GM18508 (cell line): Measurements from ENCODE around the gene GPR137.

ENCODE experiments used
- ATAC-seq: cut with Tn5 transposase; IDR thresholded peaks from one replicate; pipeline ENCODE4 v1.9.1; 2021; ENCODE audit warnings: moderate number of reproducible peaks; ENCODE audit not compliant: insufficient read depth, unreplicated experiment

GPR137 gene

DNA sequence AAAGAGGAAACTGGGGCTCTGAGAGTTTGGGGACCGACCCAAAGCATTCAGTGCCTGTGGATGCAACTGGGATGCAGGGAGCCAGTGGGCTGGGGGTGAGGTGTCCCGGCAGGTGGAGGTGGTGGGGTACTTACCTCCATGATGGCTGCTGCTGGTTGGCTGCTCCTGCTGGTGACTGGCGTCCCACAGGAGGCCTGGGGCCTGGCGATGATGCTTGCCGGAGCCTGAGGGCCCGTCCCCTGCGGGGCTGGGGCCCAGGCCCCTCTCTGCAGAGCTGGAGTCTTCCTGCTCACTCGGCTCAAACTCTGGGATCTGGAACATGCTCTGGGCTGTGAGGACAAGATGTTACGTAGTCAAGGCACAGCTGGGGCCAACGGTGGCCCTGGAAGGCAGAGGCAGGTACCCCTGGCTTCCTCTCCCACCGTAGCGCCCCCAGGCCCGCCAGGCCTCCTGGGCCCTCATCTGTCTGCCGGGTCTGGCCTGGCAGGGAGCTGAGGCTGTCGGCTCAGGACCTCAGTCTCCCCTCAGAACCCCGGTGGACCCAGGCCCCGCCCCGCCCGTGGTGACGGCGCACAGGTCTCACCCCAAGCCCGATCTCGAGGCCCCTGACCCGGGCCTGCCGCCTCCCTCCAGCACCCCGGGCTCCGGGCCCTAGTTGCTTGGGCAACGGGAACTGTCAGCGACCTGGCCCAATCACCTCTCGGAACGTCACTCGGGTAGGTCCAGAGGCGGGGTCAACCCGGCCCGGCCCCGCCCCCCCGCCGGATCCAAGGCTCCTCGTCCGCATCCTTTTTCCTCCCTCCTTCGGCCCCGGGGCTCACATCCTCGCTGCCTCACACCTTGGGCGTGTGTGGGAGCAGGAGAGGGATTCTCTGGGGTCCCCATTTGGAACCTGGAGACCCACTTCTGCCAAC lies 1.3 kb upstream of the GPR137 start, which contains the start of gene BAD:
TSS of gene BAD (minus strand) at position 618 of the 914 bp plus-strand sequence. CDS start at position 321, 297 bp downstream.
- no peak for ATAC-seq

DNA sequence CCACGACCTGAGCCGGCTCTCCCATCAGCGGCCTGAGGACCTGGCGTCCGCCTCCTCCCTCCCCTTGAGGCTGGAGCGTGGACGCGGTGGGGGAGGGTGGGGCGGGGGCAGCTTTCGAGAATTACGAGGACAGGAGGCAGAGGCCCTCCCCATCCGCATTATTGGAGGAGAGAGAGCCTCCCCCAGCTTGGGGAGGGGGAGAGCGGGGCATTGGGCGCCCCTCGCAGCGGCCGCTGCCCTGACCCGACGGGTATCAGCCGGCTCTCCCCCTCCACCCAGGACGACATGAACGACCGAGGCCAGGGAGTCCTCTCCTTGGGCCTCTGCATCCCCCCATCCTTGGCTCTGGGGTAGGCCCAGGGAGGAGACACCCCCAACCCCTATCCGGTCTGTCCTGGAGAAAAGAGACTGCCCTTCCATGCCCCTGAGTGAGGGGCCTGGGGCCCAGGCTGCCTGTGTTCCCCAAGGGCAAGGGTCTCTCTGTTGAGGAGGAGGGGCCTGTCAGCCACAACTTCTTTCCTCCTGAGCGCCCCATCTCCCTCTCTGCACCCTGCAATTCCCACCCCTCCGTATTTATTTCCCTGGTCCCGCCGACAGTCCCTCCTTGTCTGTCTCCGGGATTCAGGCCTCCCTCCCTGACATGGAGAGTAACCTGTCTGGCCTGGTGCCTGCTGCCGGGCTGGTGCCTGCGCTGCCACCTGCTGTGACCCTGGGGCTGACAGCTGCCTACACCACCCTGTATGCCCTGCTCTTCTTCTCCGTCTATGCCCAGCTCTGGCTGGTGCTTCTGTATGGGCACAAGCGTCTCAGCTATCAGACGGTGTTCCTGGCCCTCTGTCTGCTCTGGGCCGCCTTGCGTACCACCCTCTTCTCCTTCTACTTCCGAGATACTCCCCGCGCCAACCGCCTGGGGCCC lies 495 bp downstream of the GPR137 start:
- ATAC-seq: no peak

DNA sequence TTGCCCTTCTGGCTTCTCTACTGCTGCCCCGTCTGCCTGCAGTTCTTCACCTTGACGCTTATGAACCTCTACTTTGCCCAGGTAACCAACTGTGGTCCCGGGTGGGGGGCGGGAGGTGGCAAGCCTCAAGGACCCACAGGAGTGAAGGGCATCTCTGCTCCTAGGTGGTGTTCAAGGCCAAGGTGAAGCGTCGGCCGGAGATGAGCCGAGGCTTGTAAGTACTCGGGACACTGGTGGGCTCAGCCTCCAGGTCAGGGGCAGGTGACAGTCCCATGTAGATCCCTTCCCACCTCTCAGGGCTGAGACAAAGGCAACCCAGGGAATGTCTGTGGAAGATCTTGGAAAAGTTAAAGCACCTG lies 1.1 kb downstream of the GPR137 start:
- ATAC-seq: no peak

DNA sequence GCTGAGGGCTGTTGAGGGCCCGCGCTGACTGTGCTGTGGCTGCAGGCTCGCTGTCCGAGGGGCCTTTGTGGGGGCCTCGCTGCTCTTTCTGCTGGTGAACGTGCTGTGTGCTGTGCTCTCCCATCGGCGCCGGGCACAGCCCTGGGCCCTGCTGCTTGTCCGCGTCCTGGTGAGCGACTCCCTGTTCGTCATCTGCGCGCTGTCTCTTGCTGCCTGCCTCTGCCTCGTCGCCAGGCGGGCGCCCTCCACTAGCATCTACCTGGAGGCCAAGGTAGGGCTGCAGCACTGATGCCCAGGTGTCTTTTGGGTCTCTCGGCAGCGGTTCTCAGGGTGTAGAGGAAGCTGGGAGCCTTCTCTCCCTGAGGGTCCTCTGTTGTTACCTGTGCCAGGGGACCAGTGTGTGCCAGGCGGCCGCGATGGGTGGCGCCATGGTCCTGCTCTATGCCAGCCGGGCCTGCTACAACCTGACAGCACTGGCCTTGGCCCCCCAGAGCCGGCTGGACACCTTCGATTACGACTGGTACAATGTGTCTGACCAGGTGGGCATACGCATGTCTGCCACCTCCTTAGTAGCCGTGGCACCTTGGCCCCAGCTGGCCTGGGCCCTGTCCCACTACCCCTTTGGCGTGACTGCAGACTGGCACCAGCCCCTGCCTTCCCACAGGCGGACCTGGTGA lies 2.2 kb downstream of the GPR137 start:
- ATAC-seq: no peak

DNA sequence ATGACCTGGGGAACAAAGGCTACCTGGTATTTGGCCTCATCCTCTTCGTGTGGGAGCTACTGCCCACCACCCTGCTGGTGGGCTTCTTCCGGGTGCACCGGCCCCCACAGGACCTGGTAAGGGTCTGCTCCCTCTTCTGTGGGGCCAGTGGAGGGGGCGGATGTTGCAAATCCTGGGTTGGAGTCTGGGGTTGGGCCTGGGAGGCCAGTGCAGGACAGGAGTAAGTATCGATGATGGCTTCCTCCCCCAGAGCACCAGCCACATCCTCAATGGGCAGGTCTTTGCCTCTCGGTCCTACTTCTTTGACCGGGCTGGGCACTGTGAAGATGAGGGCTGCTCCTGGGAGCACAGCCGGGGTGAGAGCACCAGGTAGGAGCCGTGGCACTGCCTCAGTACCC lies 2.7 kb downstream of the GPR137 start:
- no peak for ATAC-seq

DNA sequence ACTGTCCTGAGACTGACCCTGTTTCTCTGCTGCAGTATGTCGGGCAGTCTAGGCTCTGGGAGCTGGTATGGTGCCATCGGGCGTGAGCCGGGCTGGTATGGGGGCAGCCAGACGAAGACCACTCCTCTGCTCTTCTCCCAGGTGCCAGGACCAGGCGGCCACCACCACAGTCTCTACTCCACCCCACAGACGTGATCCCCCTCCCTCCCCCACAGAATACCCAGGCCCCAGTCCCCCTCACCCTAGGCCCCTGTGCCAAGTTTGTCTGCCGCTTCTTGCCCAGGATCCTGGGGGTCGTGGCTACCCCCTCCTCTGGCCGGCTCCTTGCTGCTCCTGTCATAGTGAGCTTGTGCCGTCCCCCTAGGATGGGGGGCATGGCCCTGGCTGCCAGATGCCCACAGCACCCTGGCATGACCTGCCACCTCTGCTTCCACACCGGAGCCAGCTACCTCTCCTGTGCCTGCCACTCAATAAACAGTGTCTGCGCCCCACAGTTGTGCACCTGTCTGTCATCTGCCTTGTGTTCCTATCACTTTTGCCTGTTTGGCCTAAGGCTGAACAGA lies 3.4 kb downstream of the GPR137 start:
- no peak for ATAC-seq

DNA sequence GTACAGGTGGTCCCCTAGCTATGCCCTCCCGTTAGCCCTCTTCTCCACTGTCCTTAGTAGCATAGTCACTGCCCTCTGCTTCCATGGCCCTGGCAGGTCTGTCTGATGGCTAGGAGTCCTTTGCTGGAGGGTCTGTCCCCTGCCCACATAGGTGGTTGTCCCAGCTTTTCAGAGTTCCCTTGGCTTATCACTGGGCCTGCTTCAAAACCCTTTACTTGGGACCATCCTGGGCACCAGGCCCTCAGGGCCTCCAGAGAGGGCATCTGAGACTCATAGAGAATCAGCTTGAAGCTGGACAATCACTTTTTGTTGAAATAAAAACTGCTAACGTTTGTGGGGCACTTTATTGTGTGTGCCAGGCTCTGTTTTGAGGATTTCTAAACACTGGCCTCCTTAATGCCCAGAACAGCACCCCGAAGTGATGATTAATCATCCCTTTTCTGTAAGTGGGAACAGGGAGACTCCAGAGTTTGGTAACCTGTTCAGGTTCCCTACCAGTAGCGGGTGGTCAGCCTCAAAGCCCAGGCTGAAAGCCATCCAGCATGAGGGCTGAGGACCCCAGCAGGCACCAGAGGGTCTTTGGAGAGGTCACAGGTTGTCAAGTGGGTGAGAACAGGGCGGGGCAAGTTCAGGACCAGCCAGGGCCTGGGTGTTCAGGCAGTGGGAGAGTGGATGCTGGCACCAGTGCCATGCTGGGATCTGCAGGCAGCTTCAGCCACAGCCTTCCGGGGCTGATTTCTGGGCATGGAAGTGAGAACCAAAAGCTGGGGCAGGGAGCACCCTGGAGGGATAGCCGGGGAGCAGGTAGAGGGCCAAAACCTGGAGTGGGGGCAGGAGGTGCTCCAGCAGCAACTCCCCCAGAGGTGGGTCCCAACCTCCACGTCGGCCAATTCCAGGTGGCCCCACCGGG lies 5.0 kb downstream of the GPR137 start:
- no peak for ATAC-seq

DNA sequence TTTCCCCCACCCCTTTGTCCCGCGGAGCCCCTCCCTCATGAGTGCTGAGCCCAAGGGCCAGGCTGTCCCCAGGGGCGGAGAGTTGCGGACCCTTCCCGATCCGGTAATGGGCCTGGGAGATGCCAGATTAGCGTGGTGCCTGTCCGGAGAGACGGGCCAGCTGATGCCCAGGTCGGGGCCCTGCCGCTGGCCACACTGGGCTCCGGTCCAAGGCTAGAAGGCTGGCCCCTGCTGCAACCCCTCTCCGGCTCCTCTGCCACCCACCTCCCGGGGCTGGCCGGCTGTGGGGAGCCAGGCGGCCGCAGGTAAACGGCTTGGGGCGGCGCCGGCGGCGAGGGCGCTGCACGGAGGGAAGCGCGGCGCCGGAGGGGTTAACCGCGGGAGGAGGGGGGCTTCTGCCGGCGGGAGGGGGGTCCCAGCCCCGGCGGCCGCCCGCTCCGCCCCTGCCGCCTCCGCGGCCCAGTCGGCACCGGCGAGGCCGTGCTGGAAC lies 5.7 kb downstream of the GPR137 start, which contains the start of gene KCNK4:
TSS of gene KCNK4 (plus strand) at position 41 of the 490 bp plus-strand sequence. CDS start 1,717 bp downstream, outside the sequence.
- ATAC-seq: no peak

DNA sequence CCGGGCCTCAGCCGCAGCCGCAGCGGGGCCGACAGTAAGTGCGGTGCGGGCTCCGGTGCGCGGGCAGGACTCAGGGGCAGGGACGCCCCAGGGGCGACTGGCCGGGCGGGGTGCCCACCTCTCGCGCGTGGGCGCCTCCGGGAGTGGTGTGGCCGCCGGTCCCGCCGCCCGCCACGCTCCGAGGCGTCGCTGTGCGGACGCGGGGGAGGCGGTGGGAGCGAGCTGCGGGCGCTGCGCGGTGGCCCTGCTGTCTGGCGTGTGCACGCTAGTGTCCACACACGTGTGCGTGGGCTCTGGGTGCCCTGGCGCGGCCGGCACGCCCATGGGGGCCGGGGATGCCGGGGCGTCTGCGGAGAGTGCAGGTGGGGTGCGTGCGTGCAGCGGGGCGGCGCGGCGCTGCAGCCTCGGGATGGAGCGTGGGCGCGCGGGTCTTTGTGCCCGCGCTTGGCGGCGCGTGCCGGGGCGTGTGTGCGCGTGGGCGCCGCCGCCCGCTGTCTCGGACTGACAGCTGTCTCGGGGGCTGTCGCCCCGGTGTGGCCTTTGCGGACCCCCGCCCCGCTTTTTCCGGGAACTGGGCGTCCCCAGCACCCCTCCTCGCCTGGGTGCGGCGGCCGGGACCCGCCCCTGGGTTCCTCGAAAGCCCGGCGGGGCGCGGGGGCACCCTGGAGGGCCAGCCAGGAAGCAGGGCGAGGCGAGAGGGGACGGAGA lies 6.3 kb downstream of the GPR137 start:
- ATAC-seq: no peak

DNA sequence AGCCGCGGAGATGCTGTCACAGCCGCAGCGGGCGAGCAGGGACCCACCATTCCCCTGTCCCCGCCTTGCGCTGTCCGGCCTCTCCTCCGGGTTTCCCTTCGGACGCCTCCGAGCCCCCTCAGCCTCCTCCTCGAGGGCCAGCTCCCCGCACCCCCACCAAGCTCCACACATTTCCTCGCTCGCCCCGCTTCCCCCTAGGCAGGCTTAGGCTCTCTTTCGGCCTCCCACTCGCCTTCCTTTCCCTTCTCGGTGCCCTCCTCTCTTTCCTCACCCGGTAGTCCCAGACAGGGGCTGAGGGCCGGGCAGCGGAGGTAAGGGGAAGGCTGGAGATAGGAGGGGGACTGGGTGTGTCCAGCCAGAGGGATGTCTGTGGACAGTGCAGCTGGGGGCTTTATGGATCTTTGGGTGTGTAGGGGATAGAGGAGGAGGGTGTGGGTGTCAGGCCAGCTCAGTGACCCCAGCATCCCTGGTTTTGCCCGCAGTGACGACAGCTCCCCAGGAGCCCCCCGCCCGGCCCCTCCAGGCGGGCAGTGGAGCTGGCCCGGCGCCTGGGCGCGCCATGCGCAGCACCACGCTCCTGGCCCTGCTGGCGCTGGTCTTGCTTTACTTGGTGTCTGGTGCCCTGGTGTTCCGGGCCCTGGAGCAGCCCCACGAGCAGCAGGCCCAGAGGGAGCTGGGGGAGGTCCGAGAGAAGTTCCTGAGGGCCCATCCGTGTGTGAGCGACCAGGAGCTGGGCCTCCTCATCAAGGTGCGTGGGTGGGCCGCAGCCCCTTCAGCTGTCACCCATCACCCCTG lies 7.0 kb downstream of the GPR137 start:
- no peak for ATAC-seq

DNA sequence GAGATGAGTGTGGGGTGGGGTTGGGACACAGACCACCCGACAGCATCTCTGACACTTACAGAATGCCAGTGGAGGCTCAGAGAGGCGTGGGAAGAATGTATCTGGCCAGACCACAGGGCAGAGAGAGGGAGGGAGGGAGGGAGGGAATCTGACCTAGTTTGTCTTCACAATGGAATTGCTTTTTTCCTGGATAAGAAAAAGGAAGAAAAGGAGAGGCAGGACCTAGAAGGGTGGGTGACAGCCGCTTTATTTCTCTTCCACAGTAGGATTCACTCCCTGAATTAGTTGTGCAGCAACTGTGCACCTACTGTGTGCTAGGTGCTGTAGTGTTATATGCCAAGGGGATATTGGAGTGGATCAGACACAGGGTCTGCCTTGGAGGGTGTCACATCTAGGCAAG lies 9.1 kb downstream of the GPR137 start:
- no peak for ATAC-seq

DNA sequence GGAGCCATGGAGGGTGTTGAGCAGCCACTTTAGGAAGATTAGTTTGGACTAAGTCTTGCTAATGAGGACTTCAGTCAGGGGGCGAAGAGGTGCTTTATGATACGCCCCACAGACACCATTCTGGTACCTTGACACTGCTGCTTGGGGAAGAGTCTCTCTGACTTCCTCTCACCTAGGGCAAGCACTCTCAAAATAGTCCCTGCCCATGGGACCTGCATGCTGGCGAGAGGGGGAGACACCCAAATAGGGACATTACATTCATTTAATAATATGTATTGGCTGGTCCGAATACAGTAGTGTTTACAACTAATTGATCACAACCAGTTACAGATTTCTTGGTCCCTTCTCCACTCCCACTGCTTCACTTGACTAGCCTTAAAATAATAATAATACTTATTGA lies 10.1 kb downstream of the GPR137 start:
- ATAC-seq: no peak

DNA sequence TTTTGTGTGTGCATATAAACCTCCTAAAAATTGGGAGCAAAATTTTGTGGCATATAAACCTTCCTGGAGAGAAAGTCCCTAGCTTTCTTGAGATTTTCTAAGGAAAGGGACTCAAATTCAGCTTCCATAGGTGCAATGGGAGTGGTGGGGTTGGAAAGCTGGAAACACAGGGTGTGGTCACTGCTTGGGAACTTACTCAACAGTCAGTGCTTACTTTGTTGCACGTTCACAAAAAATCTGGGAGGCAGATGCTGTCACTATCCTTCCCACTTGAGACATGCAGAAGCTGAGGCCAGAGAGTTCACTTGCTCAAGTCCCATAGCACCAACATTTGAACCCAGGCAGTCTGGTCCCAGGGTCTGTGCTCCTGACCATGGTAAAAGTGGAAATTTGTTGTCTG lies 10.6 kb downstream of the GPR137 start:
- ATAC-seq: no peak

DNA sequence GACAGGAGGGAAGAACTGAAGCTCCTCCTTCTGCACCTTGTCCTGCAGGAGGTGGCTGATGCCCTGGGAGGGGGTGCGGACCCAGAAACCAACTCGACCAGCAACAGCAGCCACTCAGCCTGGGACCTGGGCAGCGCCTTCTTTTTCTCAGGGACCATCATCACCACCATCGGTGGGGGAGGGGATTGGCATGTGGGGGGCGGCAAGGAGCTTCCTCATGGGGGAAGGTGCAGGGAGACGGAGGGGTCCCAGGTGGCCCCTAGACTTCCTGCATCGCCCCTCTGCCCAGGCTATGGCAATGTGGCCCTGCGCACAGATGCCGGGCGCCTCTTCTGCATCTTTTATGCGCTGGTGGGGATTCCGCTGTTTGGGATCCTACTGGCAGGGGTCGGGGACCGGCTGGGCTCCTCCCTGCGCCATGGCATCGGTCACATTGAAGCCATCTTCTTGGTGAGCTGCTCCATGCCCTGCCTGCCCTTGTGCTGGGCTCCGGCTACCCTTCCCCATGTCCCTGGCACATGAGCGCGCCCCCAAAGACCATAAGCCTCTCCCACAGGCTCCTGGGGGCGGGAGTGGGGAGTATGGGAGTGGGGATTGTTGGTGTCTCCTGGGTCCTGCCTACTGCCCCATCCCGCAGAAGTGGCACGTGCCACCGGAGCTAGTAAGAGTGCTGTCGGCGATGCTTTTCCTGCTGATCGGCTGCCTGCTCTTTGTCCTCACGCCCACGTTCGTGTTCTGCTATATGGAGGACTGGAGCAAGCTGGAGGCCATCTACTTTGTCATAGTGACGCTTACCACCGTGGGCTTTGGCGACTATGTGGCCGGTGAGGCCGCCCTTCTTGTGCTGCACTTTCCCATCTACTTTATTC lies 11.4 kb downstream of the GPR137 start:
- no peak for ATAC-seq

DNA sequence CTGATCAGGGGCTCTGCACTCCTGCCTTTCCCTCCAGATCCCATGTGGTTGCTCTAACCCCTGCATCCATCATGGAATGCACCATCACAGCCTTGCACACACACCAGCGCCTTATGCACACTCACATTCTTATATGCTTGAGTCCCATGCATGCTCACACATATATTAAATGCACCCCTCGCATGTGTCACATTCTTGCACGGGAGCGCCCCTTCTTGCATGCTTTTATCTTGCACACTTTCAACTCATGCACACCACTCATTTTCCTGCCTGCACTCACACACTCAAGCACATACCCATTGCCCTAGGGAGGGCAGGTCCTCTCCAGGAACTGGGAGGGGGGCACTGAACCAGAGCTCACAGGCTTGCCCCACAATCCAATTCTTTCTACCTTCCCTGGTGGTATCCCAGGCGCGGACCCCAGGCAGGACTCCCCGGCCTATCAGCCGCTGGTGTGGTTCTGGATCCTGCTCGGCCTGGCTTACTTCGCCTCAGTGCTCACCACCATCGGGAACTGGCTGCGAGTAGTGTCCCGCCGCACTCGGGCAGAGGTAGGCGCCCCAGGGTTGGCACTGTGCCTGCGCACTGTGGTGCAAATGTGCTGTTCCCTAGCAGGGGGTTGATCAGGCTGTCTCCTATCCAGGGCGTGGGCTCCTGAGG lies 12.2 kb downstream of the GPR137 start:
- no peak for ATAC-seq
